ENCODE results near the gene LACTB. TPM values are rescaled to one million over a fixed set of nuclear protein-coding genes. Genes with fewer than 3 reads are reported as not detected.

LACTB gene
- total and polyA plus RNA-seq, 2 experiments from 2014 or later = 27.3 to 35.8 TPM

DNA sequence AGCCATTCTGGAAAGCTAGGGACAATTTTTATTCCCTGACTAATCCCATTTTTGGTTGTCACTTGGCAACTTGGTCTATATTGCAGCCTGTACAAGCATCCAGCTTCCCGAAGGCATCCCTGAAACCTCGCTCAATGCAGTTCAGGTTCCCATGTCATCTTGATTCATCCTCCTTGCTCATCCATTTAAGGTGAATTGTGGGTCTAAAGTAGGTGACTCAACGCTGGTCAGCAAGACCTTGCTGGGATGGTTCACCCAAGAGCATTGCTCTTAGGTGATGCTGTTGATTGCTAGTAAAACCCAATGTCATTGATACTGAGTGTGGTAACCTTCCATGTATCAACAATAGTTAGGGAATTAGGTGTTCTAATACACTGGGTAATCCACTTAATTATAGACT lies 54.6 kb downstream of the LACTB start:
- no peak overlapping the region for H2AFZ ChIP-seq
- H3K79me2 ChIP-seq (ENCODE audit: insufficient read depth) = no peaks in the 10 kb centered on the region
- no peaks in the 10 kb centered on the region for H4K20me1 ChIP-seq (ENCODE audit: insufficient read depth)
- no peak overlapping the region for H3K9ac ChIP-seq
- peak; percentile 68 for DNase-seq
- no peak overlapping the region for H3K4me2 ChIP-seq (ENCODE audit: unreplicated experiment)
- in situ Hi-C loops (cut with MboI) = no loop called here
- no peaks in the 10 kb centered on the region for H3K27me3 ChIP-seq (replicated peaks; ENCODE audit: insufficient read depth)
- no peaks in the 10 kb centered on the region for H3K36me3 ChIP-seq (ENCODE audit: low read depth)
- TF ChIP-seq EZH2phosphoT487 (IDR thresholded peaks at IDR 0.05; ENCODE audit: insufficient read depth, low read depth) (no peak), EZH2 (IDR thresholded peaks at IDR 0.05; ENCODE audit: insufficient read depth, poor library complexity, severe bottlenecking) (no peak)
- no peaks in the 10 kb centered on the region for H3K9me2 ChIP-seq (ENCODE audit: insufficient read depth)
- no peak overlapping the region for H3K27ac ChIP-seq
- H3F3A ChIP-seq (ENCODE audit: insufficient read depth) = peaks cover 22% of the 10 kb centered on the region
- WGBS, 2 experiments (ENCODE audit: low coverage in 1 of 2, low lambda C conversion rate in 2 of 2, missing lambda C conversion rate in 2 of 2) = 50 to 51% methylated on average over 3 of the region's 3 CpGs
- H3K4me3 ChIP-seq = no peak overlapping the region
- peaks cover 16% of the 10 kb centered on the region; the same call in 1 of the 2 replicates for H3K4me1 ChIP-seq (ENCODE audit: insufficient read depth)
- H3K9me3 ChIP-seq (ENCODE audit: low read depth) = no peaks in the 10 kb centered on the region

DNA sequence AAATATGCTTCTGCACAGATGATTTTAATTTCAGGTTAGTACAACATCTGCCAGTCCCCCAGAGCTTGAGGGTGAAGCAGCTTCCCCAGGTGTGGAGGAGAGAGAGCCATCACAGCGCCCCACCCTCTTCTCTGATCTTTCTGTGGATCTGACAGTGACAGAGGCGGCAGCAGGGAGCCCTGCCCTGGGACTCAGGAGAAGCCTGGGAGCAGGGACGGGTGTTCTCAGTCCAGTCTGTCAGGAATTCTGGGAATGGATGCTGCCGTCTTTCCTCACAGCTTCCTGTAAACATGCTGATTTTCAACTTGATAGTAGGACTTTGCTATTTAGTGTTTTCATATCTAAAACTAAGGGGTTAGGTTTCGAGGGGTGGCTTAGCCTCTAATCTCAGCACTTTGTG lies 56.4 kb downstream of the LACTB start:
- Histone ChIP-seq H3K4me2 (ENCODE audit: unreplicated experiment) (no peak overlapping the region), H3K9me3 (ENCODE audit: low read depth) (no peaks in the 10 kb centered on the region), H3F3A (ENCODE audit: insufficient read depth) (peaks cover 22% of the 10 kb centered on the region), H3K27me3 (replicated peaks; ENCODE audit: insufficient read depth) (no peaks in the 10 kb centered on the region), H3K9ac (no peak overlapping the region), H4K20me1 (ENCODE audit: insufficient read depth) (no peaks in the 10 kb centered on the region), H3K4me3 (no peak overlapping the region), H3K36me3 (ENCODE audit: low read depth) (no peaks in the 10 kb centered on the region), H3K9me2 (ENCODE audit: insufficient read depth) (no peaks in the 10 kb centered on the region), H3K27ac (no peak overlapping the region), H2AFZ (no peak overlapping the region), H3K4me1 (ENCODE audit: insufficient read depth) (peaks cover 16% of the 10 kb centered on the region; the same call in 1 of the 2 replicates), H3K79me2 (ENCODE audit: insufficient read depth) (no peaks in the 10 kb centered on the region)
- no peak for DNase-seq
- WGBS, 2 experiments (ENCODE audit: low coverage in 1 of 2, low lambda C conversion rate in 2 of 2, missing lambda C conversion rate in 2 of 2) = 64 to 65% methylated on average over 5 of the region's 5 CpGs
- TF ChIP-seq EZH2phosphoT487 (IDR thresholded peaks at IDR 0.05; ENCODE audit: insufficient read depth, low read depth) (no peak), EZH2 (IDR thresholded peaks at IDR 0.05; ENCODE audit: insufficient read depth, poor library complexity, severe bottlenecking) (no peak)
- in situ Hi-C loops (cut with MboI) = no loop called here

DNA sequence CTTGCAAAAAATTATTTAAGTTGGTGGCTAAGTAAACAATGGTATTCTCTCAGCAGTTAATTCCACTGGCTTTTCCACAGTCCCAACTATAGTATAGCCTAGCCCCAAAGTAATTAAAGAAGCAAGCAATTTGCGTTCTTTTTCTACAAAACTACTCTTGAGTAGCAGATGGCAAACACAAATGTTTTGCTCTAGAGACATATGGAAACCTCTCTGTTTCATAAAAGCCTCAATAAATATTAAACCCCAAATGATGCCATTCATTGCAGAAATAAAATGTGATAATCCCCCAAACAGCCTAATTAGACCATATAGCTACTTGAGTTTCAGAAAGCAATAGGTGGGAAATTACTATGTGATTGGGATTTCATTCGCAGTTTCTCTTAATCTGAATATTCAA lies 59.1 kb downstream of the LACTB start:
- Histone ChIP-seq H4K20me1 (ENCODE audit: insufficient read depth) (no peaks in the 10 kb centered on the region), H3K27me3 (replicated peaks; ENCODE audit: insufficient read depth) (no peaks in the 10 kb centered on the region), H3K4me1 (ENCODE audit: insufficient read depth) (peaks cover 22% of the 10 kb centered on the region), H3K9me2 (ENCODE audit: insufficient read depth) (no peaks in the 10 kb centered on the region), H3K27ac (no peak overlapping the region), H3K4me3 (no peak overlapping the region), H3K9ac (no peak overlapping the region), H3K36me3 (ENCODE audit: low read depth) (no peaks in the 10 kb centered on the region), H3K79me2 (ENCODE audit: insufficient read depth) (no peaks in the 10 kb centered on the region), H2AFZ (no peak overlapping the region), H3K4me2 (ENCODE audit: unreplicated experiment) (no peak overlapping the region), H3F3A (ENCODE audit: insufficient read depth) (peaks cover 28% of the 10 kb centered on the region), H3K9me3 (ENCODE audit: low read depth) (no peaks in the 10 kb centered on the region)
- WGBS, 2 experiments (ENCODE audit: low coverage in 1 of 2, low lambda C conversion rate in 2 of 2, missing lambda C conversion rate in 2 of 2) = 77 to 79% methylated on average over 2 of the region's 2 CpGs
- no peak for TF ChIP-seq EZH2phosphoT487 (IDR thresholded peaks at IDR 0.05; ENCODE audit: insufficient read depth, low read depth)
- no peak for TF ChIP-seq EZH2 (IDR thresholded peaks at IDR 0.05; ENCODE audit: insufficient read depth, poor library complexity, severe bottlenecking)
- in situ Hi-C loops (cut with MboI) = no loop called here
- DNase-seq = no peak

DNA sequence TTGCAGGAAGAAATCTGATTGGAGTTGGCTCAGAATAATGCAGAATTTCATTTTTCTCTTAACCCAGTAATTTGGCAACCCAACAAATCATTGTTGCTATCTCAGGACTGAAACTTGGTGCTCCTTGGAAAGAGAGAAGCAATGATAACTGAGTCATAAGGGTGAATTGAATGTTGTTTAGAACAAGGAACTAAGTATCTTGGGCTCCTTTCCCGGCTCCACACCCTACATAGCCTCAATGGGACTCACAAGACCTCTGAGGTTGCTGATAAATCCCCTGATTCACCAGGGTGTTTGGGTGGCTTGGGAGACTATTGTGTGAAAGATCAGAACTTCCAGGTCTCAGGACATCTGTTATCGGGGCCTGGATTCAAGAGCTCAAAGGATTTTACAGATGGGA lies 60.0 kb downstream of the LACTB start:
- WGBS, 2 experiments (ENCODE audit: low coverage in 1 of 2, low lambda C conversion rate in 2 of 2, missing lambda C conversion rate in 2 of 2) = 92 to 95% methylated on average over 2 of the region's 2 CpGs
- Histone ChIP-seq H3K27me3 (replicated peaks; ENCODE audit: insufficient read depth) (no peaks in the 10 kb centered on the region), H4K20me1 (ENCODE audit: insufficient read depth) (no peaks in the 10 kb centered on the region), H3F3A (ENCODE audit: insufficient read depth) (peaks cover 28% of the 10 kb centered on the region), H3K4me1 (ENCODE audit: insufficient read depth) (peaks cover 25% of the 10 kb centered on the region), H3K4me3 (no peak overlapping the region), H3K27ac (no peak overlapping the region), H3K79me2 (ENCODE audit: insufficient read depth) (no peaks in the 10 kb centered on the region), H2AFZ (no peak overlapping the region), H3K9me3 (ENCODE audit: low read depth) (no peaks in the 10 kb centered on the region), H3K36me3 (ENCODE audit: low read depth) (no peaks in the 10 kb centered on the region), H3K9me2 (ENCODE audit: insufficient read depth) (no peaks in the 10 kb centered on the region), H3K4me2 (ENCODE audit: unreplicated experiment) (no peak overlapping the region), H3K9ac (no peak overlapping the region)
- TF ChIP-seq EZH2phosphoT487 (IDR thresholded peaks at IDR 0.05; ENCODE audit: insufficient read depth, low read depth) (no peak), EZH2 (IDR thresholded peaks at IDR 0.05; ENCODE audit: insufficient read depth, poor library complexity, severe bottlenecking) (no peak)
- DNase-seq = peak; percentile 38
- in situ Hi-C loops (cut with MboI) = no loop called here

DNA sequence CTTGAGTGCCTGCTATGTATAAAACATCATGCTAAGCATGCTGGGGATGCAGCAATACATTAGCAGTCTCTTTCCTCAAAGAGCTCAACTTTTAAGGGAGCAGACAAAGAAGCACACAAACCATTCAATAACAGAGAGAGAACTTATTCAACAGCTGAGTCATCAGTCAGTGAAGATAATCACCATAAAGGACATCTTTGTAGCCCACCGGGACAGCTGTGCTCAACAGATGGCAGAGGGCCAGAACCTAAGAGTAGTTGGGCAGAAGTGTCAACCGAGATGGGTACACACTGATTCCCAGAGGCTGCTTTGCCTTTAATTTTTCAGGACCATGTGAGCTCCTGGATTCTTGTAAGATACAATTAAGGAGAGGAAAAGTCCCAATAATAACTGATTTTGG lies 63.5 kb downstream of the LACTB start:
- no peak overlapping the region for H3K27ac ChIP-seq
- DNase-seq = no peak
- in situ Hi-C loops (cut with MboI) = no loop called here
- peaks cover 8% of the 10 kb centered on the region for H3K79me2 ChIP-seq (ENCODE audit: insufficient read depth)
- TF ChIP-seq EZH2 (IDR thresholded peaks at IDR 0.05; ENCODE audit: insufficient read depth, poor library complexity, severe bottlenecking) (no peak), EZH2phosphoT487 (IDR thresholded peaks at IDR 0.05; ENCODE audit: insufficient read depth, low read depth) (no peak)
- H3K36me3 ChIP-seq (ENCODE audit: low read depth) = no peaks in the 10 kb centered on the region
- WGBS, 2 experiments (ENCODE audit: low coverage in 1 of 2, low lambda C conversion rate in 2 of 2, missing lambda C conversion rate in 2 of 2) = 64 to 73% methylated on average over 2 of the region's 2 CpGs
- H3K4me3 ChIP-seq = no peak overlapping the region
- H4K20me1 ChIP-seq (ENCODE audit: insufficient read depth) = no peaks in the 10 kb centered on the region
- H3K4me2 ChIP-seq (ENCODE audit: unreplicated experiment) = no peak overlapping the region
- no peak overlapping the region for H2AFZ ChIP-seq
- H3K27me3 ChIP-seq (replicated peaks; ENCODE audit: insufficient read depth) = no peaks in the 10 kb centered on the region
- H3K9me2 ChIP-seq (ENCODE audit: insufficient read depth) = no peaks in the 10 kb centered on the region
- peaks cover 27% of the 10 kb centered on the region for H3F3A ChIP-seq (ENCODE audit: insufficient read depth)
- H3K4me1 ChIP-seq (ENCODE audit: insufficient read depth) = peaks cover 22% of the 10 kb centered on the region
- H3K9me3 ChIP-seq (ENCODE audit: low read depth) = no peaks in the 10 kb centered on the region
- H3K9ac ChIP-seq = no peak overlapping the region

Data from GM23248 (cell line).